RWPE2 (cell line): ENCODE measurements around the gene CRB2.

Source experiments
- ATAC-seq: fragments of 200-7000 bp; cut with Tn5 transposase; 3 replicates; pipeline ENCODE4 v1.9.1; 2021; ENCODE audit warnings: low read depth
- DNase-seq: peaks from one replicate; pipeline ENCODE4 v3.0.0-alpha.2; 2020; ENCODE audit warnings: low spot score
- H3K27ac ChIP-seq: fragments of 450-650 bp; 2 replicates; pipeline ENCODE4 v1.5.1; 2017; ENCODE audit warnings: mild to moderate bottlenecking; ENCODE audit not compliant: poor library complexity, severe bottlenecking
- H3K27me3 ChIP-seq: fragments of 250-450 bp; sonication (Bioruptor Pico); 2 replicates; pipeline ENCODE4 v1.5.1; 2021; ENCODE audit warnings: mild to moderate bottlenecking, moderate library complexity; ENCODE audit not compliant: insufficient read depth, poor library complexity, severe bottlenecking
- H3K36me3 ChIP-seq: fragments of 250-450 bp; sonication (Bioruptor Pico); 2 replicates; pipeline ENCODE4 v1.5.1; 2020; ENCODE audit warnings: low read depth, mild to moderate bottlenecking, moderate library complexity
- H3K4me1 ChIP-seq: fragments of 250-450 bp; sonication (Bioruptor Pico); 2 replicates; pipeline ENCODE4 v1.5.1; 2021; ENCODE audit warnings: mild to moderate bottlenecking, moderate library complexity; ENCODE audit not compliant: insufficient read depth, poor library complexity, severe bottlenecking
- H3K4me3 ChIP-seq: fragments of 250-450 bp; sonication (Bioruptor Pico); 2 replicates; pipeline ENCODE4 v1.5.1; 2021; ENCODE audit warnings: mild to moderate bottlenecking, moderate library complexity; ENCODE audit not compliant: severe bottlenecking
- H3K9me3 ChIP-seq: fragments of 250-450 bp; sonication (Bioruptor Pico); 2 replicates; pipeline ENCODE4 v1.5.1; 2021; ENCODE audit warnings: mild to moderate bottlenecking, moderate library complexity; ENCODE audit not compliant: severe bottlenecking
- CTCF ChIP-seq: fragments of 450-650 bp; IDR thresholded peaks from one replicate; pipeline ENCODE4 v1.5.1; 2017; ENCODE audit warnings: mild to moderate bottlenecking, moderate library complexity; ENCODE audit not compliant: poor library complexity, severe bottlenecking

The CRB2 gene

DNA sequence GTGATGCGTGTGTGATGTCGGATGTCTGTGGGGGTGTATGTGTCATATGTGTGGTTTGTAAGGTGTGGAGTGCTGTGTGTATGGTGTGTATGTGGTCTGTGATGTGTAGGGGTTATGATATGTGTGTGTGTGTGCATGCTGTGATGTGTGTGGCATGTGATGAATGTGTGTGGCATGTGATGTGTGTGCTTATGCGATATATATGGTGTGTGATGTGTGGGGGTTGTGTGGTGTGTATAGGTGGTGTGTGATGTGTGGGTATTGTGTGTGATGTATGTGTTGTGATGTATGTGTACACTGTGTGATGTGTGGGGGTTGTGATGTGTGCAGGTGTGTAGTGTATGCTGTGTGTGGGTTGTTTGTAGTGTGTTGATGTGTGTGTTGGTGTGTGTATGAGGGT is 9.2 kb upstream of the CRB2 start:
- Histone ChIP-seq H3K4me1 (no peaks in the 10 kb centered on the region), H3K36me3 (no peaks in the 10 kb centered on the region), H3K27ac (no peak overlapping the region), H3K27me3 (no peaks in the 10 kb centered on the region), H3K4me3 (no peak overlapping the region), H3K9me3 (no peaks in the 10 kb centered on the region)
- ATAC-seq, result no peak
- TF ChIP-seq CTCF, result no peak
- no peak for DNase-seq

DNA sequence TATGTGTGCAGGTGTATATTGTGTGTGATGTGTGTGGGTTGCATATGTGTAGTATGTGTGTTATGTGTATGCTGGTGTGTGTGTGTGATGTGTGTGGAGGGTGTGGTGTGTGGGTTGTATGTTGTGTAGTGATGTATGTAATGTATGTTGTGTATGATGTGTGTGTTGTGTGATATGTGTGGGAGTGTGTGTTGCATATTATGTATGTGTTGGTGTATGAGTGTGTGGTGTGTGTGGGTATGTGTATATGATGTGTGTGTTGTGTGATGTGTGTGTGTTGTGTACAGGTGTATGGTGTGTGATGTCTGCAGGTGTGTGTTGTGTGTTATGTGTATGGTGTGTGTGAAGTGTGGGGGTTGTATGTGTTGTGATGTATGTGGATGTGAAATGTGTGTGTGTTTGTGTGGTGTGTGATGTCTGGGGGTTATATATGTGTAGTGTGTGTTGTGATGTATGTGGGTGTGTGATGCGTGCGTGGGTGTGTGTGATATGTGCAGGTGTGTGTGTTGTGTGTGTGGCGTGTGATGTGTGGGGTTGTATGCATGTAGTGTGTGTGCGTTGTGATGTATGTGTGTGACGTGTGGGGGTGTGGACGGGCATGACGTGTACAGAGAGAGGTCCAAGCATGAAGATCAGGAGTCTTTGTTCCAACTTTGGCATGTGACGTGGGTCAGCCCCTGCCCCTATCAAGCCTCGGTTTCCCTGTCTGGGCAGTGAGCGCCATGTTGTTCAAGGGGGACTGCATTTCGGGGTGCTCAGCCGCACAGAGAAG is 8.5 kb upstream of the CRB2 start:
- Histone ChIP-seq H3K27me3 (no peaks in the 10 kb centered on the region), H3K36me3 (no peaks in the 10 kb centered on the region), H3K4me1 (no peaks in the 10 kb centered on the region), H3K4me3 (no peak overlapping the region), H3K9me3 (no peaks in the 10 kb centered on the region), H3K27ac (no peak overlapping the region)
- DNase-seq, result no peak
- no peak for ATAC-seq
- TF ChIP-seq CTCF, result no peak

GRCh38 chr9:123348317-123348992 is 7.5 kb upstream of the CRB2 start:
- no peaks in the 10 kb centered on the region for H3K9me3 ChIP-seq

DNA sequence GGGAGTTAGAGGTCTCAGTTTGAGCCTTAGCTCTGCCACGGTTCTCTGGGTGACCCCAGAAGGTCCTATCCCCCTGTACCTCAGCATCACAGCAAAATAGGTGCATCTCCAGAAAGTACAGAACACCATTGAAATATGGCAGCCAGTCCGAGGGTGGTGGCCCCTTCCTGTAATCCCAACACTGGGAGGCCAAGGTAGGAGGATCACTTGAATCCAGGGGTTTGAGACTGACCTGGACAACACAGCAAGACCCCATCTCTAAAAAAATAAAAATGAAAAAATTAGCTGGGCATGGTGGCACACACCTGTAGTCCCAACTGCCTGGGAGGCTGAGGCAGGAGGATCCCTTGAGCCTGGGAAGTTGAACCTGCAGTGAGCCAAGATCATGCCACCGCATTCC is 7.0 kb upstream of the CRB2 start:
- H3K27me3 ChIP-seq, result no peaks in the 10 kb centered on the region
- ATAC-seq (no peak), DNase-seq (no peak)
- H3K4me3 ChIP-seq, result no peak overlapping the region
- no peak overlapping the region for H3K27ac ChIP-seq
- no peaks in the 10 kb centered on the region for H3K36me3 ChIP-seq
- no peaks in the 10 kb centered on the region for H3K9me3 ChIP-seq
- TF ChIP-seq CTCF, result no peak
- H3K4me1 ChIP-seq, result no peaks in the 10 kb centered on the region

More at GRCh38 chr9:123348317-123348992, 7.5 kb upstream of the CRB2 start:
- ATAC-seq (peak; percentile 23; the same call in 2 of the 3 replicates), DNase-seq (no peak)
- no peaks in the 10 kb centered on the region for H3K36me3 ChIP-seq
- TF ChIP-seq CTCF, result no peak
- no peaks in the 10 kb centered on the region for H3K4me1 ChIP-seq
- no peak overlapping the region for H3K4me3 ChIP-seq
- no peaks in the 10 kb centered on the region for H3K27me3 ChIP-seq
- no peak overlapping the region for H3K27ac ChIP-seq
